Measurements from ENCODE around the gene C6orf163.
"Not testable (repeated sequence)": the region's sequence is repeated elsewhere in the genome, so short reads cannot be mapped to it uniquely, and the experiment has no call there.

The C6orf163 gene

DNA sequence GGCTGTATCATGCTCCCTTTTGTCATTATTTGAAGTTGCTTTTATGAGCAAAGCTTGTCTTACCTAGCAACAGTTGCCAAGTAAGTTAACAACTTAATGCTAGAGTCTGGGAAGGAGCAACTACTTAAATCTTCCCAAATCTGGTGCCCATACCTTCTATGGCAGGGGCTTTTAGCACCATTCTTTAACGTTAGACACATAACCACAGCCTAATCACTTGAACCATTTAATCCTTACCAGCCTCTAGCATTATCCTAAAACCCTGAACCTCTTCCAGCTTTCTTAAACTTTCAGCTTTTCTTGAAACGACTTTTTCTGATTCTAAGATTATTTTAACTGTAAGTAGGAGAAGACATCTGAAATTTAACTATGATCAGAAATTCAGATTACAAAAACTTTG is at the start of gene C6orf163:
TSS of gene C6orf163 (plus strand) at position 83 of the 400 bp plus-strand sequence. CDS start at position 370, 287 bp downstream.
- no peak for DNase-seq

DNA sequence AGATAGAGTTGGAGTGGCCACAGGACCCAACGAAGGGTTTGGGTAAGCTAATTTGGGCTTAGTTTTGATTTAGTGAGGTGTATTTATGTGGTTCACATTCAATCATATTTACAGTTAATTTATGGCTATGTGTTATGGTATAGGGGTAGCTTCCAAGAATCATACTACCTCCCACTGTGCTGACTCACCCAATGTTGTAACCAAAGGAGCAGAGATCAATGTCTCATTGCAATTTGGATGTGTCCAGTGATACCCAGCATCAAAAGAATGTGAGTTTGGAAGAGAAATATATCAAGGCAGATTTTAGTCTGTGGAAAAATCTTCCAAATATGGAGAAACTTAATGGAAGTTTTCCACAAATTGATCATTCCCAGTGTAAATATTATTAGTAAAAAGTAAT is 47.5 kb upstream of the C6orf163 start:
- no peak for DNase-seq

DNA sequence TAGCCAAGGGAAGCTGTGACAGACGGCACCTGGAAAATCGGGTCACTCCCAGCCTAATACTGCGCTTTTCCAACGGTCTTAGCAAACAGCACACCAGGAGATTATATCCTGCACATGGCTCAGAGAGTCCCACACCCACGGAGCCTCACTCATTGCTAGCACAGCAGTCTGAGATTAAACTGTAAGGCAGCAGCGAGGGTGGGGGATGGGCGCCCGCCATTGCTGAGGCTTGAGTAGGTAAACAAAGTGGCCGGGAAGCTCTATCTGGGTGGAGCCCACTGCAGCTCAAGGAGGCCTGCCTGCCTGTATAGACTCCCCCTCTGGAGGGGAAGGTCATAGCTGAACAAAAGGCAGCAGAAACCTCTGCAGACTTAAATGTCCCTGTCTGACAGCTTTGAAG is 43.3 kb upstream of the C6orf163 start:
- DNase-seq = not testable (repeated sequence)

DNA sequence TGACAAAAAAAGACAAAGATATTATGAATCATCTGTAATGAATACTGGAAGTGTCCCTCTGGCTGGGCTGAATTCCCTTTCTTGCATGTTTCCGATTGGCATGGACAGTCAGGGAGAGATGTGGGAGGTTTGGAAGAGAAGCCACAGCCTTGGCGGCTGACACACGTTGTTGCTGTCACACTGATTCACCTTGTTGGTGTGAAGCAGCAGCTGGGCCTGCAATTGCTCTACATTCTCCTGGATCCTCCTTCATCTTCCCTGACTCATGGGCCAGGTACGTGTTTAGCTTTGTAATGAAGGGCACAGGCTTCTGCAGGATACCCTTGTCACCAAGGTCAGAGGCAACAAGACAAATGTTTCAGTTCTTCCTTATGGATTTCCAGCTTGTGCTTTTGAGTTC is 35.6 kb upstream of the C6orf163 start:
- no peak for DNase-seq

DNA sequence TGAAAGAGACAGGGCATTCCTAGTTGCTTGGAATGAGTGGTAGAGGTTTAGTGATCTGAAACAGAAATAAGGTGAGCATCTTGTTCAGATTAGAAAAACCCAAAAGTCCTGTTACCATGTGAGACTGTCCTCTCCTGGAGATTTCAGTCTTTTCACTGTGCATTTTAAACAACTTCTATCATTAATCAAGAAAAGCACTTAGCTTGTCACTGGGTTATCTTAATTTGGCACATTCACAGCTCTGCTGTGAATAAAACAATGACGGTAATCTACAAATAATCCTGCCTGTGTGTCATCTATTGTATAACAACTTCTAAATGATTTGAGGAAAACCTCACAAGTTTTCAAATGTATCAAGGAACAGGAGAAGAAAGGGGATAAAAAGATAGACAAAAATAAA is 31.8 kb upstream of the C6orf163 start:
- no peak for DNase-seq

DNA sequence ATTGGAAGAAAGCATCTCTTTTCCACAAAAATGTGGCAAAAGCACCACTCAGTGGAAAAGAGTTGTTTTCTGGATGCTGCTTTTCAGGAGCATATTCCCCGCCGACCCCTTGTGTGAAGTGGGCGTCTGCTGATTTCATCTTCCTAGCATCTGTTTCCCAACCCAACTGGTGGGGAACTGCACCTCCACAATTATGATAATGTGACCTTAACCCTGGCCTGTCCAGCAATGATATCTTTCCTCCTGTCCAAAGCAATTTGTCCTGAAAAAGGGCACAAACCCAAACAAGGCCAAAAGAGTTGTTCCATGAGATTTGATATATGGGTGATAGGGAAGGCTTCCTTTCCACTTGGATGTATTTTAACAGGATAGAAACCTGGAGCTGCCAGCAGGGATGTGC is 29.5 kb upstream of the C6orf163 start:
- DNase-seq = no peak

DNA sequence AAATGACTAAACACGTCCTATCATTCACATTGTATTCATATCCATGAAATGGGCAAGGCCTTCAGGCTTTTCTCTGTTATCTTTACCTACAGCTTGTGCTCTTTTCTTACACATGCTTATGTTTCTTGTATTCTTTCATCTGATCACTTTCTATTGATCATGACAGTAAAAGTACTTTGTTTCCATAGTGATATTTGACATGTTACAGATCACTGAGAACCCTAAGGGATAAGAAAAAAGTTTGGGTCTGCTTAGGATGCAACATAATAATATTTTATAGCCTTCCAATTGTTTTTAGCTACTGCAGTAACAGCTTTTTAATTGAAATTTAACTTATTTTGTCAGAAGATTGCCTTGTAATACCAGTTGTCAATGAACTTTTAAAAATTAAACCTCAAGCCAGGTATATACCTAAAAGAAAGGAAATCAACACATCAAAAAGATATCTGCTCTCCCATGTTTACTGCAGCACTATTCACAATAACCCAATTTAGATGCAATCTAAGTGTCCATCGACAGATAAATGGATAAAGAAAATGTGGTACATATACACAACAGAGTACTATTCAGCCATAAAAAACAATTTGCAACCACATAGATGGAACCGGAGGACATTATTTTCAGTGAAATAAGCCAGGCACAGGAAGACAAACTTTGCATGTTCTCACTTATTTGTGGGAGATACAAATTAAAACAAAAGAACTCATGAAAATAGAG is 25.2 kb upstream of the C6orf163 start:
- DNase-seq = no peak

DNA sequence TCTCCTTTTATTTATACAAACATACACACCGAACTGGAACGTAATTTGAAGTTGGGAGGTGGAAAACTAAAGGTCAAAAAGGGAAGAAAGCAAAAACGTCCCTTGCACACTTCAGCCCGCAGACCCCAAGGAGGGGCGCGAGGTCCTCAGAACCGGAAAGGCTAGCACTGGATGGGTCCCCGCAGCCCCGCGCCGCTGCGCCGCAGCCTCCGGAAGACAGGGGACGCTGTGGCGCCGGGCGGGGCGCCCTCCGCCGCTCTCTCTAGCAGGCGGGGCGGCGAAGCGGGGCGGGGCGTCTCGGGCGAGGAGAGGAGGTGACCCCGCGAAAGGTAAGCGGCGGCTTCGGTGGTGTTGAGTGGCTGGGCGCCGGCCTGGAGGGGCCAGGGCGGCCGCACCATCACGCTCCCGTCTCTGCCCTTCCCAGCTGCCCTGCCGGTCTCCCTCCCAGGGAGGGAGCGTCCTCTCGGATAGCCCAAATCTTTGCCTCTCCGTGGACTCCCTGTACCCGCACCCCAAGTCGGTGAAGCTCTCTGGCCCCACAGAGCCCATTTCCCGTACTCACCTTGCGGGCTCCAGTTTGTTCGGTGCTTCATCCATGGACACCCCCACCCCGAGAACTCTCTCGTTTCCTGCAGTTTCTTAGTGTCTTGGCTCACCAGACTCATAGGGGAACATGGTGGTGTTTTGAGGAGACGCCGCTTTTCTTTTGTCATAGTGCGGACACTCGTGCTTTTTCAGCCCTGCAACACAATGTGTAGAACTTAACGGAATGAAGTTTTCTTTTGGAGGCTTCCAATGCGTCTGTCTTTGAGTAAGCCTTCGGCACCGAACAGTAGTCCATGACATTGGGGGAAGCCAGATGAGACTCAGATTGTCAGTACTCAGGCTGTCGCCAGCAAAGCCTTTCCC is 22.1 kb upstream of the C6orf163 start, which contains the start of gene SMIM8:
TSS of gene SMIM8 (plus strand) at position 285 of the 909 bp plus-strand sequence. CDS start 14,444 bp downstream, outside the sequence.
- DNase-seq = peak; percentile 80 to 84

DNA sequence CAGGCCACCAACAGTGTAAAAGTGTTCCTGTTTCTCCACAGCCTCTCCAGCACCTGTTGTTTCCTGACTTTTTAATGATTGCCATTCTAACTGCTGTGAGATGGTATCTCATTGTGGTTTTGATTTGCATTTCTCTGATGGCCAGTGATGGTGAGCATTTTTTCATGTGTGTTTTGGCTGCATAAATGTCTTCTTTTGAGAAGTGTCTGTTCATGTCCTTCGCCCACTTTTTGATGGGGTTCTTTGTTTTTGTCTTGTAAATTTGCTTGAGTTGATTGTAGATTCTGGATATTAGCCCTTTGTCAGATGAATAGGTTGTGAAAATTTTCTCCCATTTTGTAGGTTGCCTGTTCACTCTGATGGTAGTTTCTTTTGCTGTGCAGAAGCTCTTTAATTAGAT is 20.7 kb upstream of the C6orf163 start:
- not testable (repeated sequence) for DNase-seq

DNA sequence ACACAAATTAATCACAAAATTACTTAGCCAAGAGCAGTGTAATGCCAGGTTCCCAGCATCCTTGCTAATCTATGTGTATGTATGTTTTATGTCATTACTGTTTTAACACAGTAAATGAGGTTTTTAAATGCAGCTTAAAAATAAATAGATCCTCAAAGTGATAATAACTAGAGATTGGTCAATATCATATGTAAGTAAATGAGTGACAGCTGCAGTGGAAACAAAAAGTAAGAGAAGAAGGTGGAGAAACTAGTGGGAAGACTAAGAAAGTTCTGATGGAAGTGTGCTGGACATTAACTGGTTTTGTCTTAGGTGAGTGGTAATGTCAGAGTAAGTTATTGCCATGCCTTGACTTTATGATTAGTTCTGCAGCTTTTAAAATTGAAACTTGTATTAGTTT is 13.7 kb upstream of the C6orf163 start:
- no peak for DNase-seq

DNA sequence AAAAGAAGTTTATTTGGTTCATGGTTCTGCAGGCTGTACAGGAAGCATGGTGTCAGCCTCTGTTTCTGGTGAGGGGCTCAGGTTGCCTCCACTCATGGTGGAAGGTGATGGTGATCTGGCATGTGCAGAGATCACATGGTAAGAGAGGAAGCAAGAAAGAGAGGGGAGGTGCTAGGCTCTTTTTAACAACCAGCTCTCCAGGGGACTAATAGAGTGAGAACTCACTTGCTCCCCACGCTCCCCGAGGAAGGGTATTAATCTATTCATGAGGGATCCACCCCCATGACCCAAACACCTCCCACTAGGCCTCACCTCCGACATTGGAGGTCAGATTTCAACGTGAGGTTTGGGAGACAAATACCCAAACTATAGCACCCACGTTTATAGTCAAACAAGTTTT is 11.6 kb upstream of the C6orf163 start:
- no peak for DNase-seq

DNA sequence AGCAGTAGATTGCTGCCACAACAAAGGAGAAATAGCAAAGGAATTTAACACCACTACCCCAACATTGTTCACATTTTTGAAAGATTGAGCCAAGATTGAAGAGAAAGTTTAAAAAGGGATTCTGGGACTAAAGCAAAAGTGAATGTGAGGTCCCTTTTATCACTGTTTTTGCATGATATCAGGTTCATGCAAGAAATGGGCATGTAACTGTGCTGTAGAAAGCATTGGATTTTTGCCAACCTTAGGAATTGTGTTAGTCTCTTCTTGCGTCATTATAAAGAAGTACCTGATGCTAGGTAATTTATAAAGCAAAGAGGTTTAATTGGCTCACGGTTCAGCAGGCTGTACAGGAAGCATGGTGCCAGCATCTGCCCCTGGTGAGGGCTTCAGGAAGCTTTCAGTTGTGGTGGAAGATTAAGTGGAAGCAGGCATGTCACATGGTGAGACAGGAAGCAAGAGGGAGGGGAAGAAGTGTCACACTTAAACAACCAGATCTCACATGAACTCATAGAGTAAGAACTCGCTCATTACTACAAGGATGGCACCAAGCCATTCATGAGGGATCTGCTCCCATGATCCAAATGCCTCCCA is 10.9 kb upstream of the C6orf163 start:
- DNase-seq = peak in 1 of 2 donors; percentile 1

DNA sequence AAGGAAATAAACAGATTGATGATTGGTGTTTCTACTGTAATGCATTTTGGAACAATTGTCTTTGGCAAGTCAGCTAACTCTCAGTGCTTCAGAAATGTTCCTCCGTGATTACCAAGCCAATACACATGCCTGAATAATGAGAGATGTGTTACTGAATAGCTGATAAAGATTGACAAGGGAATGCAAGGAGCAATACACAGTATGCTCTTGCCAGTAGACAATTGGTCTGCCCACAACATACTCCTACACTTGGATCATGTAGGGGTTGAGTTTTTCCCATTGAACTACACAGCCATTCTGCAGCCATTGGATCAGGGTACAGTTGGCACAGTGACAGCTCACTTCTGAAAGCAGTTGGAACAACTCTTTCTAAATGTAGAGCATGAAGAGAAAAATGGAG is 9.9 kb upstream of the C6orf163 start:
- DNase-seq = no peak

DNA sequence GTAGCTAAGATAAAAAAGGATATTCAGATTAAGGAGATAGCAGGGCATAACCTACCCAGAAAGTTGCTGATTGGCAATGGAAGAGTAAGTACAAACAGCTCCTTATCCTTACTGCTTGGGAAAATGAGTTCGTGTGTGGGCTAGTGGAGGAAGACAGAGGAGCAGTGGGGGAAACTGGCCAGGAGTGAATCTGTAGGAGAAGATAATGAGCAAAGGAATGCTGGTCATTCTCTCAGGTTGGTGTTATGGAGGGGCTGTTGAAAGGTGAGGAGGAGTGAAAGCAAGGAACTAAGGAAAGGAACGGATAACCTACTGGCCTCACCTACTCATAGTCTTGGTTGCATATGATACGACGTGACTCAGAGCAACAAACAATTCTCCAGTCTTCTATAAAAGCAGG is 8.2 kb upstream of the C6orf163 start:
- no peak for DNase-seq

DNA sequence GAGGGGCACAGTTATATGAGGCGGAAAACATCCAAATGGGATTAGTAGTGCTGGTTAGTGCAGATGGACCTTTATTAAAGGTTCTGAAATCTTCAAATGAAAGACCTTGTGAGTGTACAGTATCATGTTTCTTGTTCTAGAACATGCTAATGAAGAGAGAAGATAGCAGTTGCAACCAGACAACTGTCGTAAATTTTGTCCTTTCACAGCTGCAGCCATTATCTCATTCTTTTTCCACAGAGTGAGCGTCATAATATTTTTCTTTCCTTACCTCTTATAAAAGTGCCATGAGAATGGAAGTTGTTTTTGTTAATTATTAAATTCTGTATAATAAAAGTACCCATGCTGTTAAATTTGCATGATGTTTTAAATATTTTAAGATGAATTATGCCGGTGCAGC is 4.4 kb upstream of the C6orf163 start:
- no peak for DNase-seq

DNA sequence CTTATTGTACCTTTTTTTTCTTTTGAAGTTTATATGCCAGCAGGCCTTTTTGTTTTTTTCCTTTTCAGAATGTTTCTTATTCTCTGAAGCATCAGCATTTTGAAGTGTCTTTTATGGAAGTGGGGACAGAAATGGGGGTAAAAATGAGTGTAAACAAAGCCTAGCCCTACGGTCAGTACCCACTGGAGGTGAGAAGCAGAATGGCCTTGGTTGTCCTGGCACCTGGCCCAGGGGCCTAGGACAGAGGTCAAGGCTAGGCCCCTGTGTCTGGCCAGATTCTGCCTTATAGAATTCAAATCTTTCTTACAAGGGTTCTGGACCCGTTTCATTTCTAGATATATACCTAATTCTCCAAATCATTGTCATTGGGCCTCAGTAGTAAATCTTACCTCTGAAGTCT is 3.5 kb upstream of the C6orf163 start:
- no peak for DNase-seq

DNA sequence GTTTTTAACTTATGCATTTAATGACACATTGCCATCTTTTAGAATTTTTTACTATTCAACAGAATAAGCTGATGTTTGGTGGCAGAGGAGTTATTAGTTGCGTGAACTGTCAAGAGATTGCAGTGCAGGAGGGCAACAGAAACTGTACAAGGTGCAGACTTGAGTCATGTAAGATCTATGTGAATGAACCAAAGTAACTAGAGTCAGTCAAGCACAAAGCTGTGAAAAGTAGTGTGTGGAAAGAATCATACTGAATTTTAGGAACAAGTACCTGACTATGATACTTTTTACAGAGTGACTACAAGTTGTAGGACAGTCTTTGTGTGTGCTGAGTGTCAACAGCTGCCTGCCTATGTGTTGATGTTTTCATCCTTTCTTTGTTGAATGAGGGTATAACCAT is 2.7 kb upstream of the C6orf163 start:
- DNase-seq = no peak

DNA sequence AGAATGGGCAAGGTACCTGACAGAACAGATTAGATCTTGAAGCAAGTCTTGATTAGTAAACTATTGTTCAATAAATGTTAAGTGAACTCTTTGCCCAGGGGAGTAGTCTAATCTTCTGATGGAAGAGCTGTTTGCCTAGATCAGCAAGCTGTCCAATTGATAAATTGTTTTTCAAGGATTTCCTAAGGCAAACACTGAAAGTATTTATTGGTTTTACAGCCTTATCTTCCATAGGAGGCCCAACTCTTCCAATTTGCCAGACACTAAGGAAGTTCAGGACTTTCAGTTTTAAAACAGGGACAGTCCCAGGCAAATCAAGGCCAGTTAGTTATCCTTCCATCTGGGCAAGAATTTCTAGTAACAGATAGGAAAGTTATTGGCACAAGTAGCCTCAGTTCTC is 1.8 kb upstream of the C6orf163 start:
- DNase-seq = no peak

DNA sequence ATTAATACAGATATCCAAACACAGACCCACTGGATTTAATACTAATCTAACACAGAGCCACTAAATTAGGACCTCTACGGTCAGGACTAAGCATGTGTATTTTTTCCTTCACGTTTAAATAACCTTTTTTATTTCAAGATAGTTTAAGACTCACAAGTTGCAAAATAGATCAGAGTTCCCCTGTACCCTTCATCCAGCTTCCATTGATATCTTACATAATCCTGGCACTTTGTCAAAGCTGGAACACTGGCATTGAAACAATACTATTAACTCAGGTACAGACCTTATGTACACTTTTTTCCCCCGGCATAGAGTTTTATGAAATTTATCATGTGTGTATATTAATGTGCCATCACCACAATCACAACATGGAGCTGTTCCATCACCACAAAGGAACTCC is 2.1 kb downstream of the C6orf163 start:
- no peak for DNase-seq

DNA sequence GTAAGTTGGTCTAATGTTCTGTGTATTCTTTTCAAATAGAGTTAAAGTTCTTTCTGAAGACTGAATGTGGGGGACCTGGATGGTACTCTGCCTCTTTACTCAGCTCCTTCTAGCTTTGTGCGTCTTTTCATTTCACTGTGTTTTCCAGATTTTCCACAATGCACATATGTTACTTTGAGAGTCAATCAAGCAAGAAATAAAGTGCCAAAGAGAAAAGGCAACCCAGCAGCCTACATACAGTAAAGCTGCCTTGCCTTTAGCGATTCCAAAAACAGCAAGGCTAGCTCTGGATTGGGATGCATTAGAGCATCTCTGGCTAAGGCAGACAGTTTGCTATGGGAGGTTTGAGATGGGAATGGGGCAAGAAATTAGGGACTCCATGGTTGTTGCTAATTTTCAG is 5.3 kb downstream of the C6orf163 start:
- no peak for DNase-seq

DNA sequence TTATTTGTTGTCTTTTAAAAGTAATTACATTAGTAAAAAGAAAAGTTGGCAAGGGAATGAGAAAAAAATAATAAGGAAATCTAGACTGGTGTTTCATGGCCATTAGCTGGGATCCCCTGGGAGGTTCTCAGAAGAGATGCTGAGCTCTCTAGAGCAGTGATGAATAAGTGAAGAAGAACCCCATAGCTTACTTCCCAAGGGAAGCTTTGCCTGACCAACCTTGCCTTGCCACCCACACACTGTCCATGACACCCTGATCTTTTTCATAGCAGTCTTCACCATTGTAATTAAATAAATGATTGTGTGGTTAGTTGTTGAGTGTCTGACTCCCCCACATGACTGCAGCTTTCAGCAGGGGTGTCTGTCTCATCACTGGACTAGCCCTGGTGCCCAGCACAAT is 5.9 kb downstream of the C6orf163 start:
- no peak for DNase-seq

DNA sequence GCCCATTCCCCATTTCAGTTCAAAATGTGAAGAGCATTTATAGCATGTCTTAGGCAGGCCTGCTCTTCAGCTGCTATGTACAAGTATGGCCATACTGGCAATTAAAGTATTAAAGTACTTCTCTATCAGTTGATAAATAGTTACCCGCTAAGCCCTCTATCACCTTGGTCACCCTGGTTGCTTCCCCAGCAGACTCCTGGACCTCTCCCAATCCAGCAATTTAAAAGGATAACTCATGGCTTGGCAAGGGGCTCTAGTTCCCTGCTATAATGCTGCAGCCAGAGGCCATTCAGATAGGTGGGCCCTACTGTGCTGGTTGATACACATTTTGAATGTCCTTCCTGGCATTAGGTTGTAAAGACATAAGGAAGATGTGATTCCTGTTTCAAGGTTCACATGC is 7.0 kb downstream of the C6orf163 start:
- no peak for DNase-seq

DNA sequence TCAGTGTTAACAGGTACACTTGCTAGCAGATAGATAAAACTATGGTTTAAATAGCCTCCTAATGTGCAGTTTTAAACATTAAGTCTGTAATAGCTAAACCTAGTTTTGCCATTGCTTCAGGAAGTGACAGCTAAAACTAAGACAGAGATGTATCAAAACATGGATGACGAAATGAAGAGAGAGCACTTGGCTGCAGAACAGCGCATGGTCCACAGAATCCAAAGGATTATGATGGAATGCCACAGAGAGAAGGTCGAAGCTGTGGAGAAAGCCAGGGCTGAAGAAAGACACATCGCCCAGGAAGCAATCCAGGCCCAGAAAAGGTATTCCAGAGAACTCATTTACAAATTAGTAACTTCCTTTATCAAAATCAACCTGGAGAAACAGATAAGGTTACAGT is 11.6 kb downstream of the C6orf163 start:
- no peak for DNase-seq
